Astrocyte of the spinal cord (primary cell): ENCODE measurements around the gene COL6A2.
A peak's percentile ranks its signal among the peaks of the same experiment; 100 is the strongest.
"Not testable (repeated sequence)": the region's sequence is repeated elsewhere in the genome, so short reads cannot be mapped to it uniquely, and the experiment has no call there.

Experiments
- DNase-seq: peaks from one replicate; pipeline ENCODE4 v3.0.0; 2011; ENCODE audit warnings: low read depth, low spot score
- H3K4me3 ChIP-seq: 2 replicates; pipeline ENCODE4 v1.5.1; 2011; ENCODE audit warnings: low read depth, mild to moderate bottlenecking, low read length, moderate library complexity
- CTCF ChIP-seq: IDR thresholded peaks from 2 replicates; pipeline ENCODE4 v1.5.1; 2012; ENCODE audit warnings: low read depth, mild to moderate bottlenecking, low read length, inconsistent platforms
- in situ Hi-C: cut with HindIII; loops from 2 replicates; pipeline ENCODE4 v1.10.0; 2017; ENCODE audit warnings: low sequenced_read_pairs

Gene COL6A2

GRCh38 chr21:46069166-46069565, 28.7 kb upstream of the COL6A2 start:
- no peak overlapping the region for H3K4me3 ChIP-seq

GRCh38 chr21:46069719-46070279, 28.1 kb upstream of the COL6A2 start:
- TF ChIP-seq CTCF, result no peak
- in situ Hi-C loops, result no loop called here
- no peak overlapping the region for H3K4me3 ChIP-seq
- no peak for DNase-seq

More at GRCh38 chr21:46069166-46069565, 28.7 kb upstream of the COL6A2 start:
- no peak for TF ChIP-seq CTCF
- no peak for DNase-seq
- in situ Hi-C loops, result no loop called here

- no peak overlapping the region for H3K4me3 ChIP-seq
- no peak for DNase-seq
- no peak for TF ChIP-seq CTCF
- in situ Hi-C loops, result no loop called here
Measured at GRCh38 chr21:46071082-46071481, 26.8 kb upstream of the COL6A2 start.

GRCh38 chr21:46076724-46077123, 21.2 kb upstream of the COL6A2 start:
- in situ Hi-C loops, H3K4me3 ChIP-seq, DNase-seq: not testable (repeated sequence)

- no peak for TF ChIP-seq CTCF
- no peak overlapping the region for H3K4me3 ChIP-seq
- in situ Hi-C loops, result no loop called here
Measured at GRCh38 chr21:46077674-46078101, 20.2 kb upstream of the COL6A2 start.

GRCh38 chr21:46078322-46078977, 19.5 kb upstream of the COL6A2 start:
- DNase-seq, result peak; percentile 63
- TF ChIP-seq CTCF, result no peak
- in situ Hi-C loops, result no loop called here
- H3K4me3 ChIP-seq, result no peak overlapping the region

More at GRCh38 chr21:46077674-46078101, 20.2 kb upstream of the COL6A2 start:
- no peak for DNase-seq

- no peak for DNase-seq
- no peak for TF ChIP-seq CTCF
- no peak overlapping the region for H3K4me3 ChIP-seq
- in situ Hi-C loops, result no loop called here
Measured at GRCh38 chr21:46078978-46079351, 18.9 kb upstream of the COL6A2 start.
